ENCODE results near the gene C6orf58.

C6orf58 gene

GRCh38 chr6:127566651-127567050, 10.3 kb upstream of the C6orf58 start:
- Histone ChIP-seq H3K4me3 (ENCODE audit: low read length) (no peak overlapping the region), H3K9ac (ENCODE audit: low read length) (no peak overlapping the region), H3K4me1 (ENCODE audit: control insufficient read depth, low read depth, low read length) (no peaks in the 10 kb centered on the region), H3K9me3 (ENCODE audit: control insufficient read depth, low read depth, low read length) (no peaks in the 10 kb centered on the region), H3K27me3 (ENCODE audit: control insufficient read depth, insufficient read depth, low read length) (no peaks in the 10 kb centered on the region), H3K27ac (ENCODE audit: low read length) (no peak overlapping the region), H3K36me3 (ENCODE audit: control insufficient read depth, low read depth, low read length) (no peaks in the 10 kb centered on the region)

- Histone ChIP-seq H3K4me1 (ENCODE audit: control insufficient read depth, low read depth, low read length) (no peaks in the 10 kb centered on the region), H3K4me3 (ENCODE audit: low read length) (no peak overlapping the region), H3K36me3 (ENCODE audit: control insufficient read depth, low read depth, low read length) (no peaks in the 10 kb centered on the region), H3K9ac (ENCODE audit: low read length) (no peak overlapping the region), H3K9me3 (ENCODE audit: control insufficient read depth, low read depth, low read length) (no peaks in the 10 kb centered on the region), H3K27ac (ENCODE audit: low read length) (no peak overlapping the region), H3K27me3 (ENCODE audit: control insufficient read depth, insufficient read depth, low read length) (no peaks in the 10 kb centered on the region)
These were observed 9.5 kb upstream of the C6orf58 start for GRCh38 chr6:127567476-127567875.

- Histone ChIP-seq H3K27ac (ENCODE audit: low read length) (no peak overlapping the region), H3K9me3 (ENCODE audit: control insufficient read depth, low read depth, low read length) (no peaks in the 10 kb centered on the region), H3K27me3 (ENCODE audit: control insufficient read depth, insufficient read depth, low read length) (no peaks in the 10 kb centered on the region), H3K9ac (ENCODE audit: low read length) (no peak overlapping the region), H3K4me3 (ENCODE audit: low read length) (no peak overlapping the region), H3K36me3 (ENCODE audit: control insufficient read depth, low read depth, low read length) (no peaks in the 10 kb centered on the region), H3K4me1 (ENCODE audit: control insufficient read depth, low read depth, low read length) (no peaks in the 10 kb centered on the region)
These were observed 6.1 kb upstream of the C6orf58 start for GRCh38 chr6:127570739-127571389.

- Histone ChIP-seq H3K4me3 (ENCODE audit: low read length) (no peak overlapping the region), H3K9ac (ENCODE audit: low read length) (no peak overlapping the region), H3K36me3 (ENCODE audit: control insufficient read depth, low read depth, low read length) (no peaks in the 10 kb centered on the region), H3K27ac (ENCODE audit: low read length) (no peak overlapping the region), H3K9me3 (ENCODE audit: control insufficient read depth, low read depth, low read length) (no peaks in the 10 kb centered on the region), H3K4me1 (ENCODE audit: control insufficient read depth, low read depth, low read length) (no peaks in the 10 kb centered on the region), H3K27me3 (ENCODE audit: control insufficient read depth, insufficient read depth, low read length) (no peaks in the 10 kb centered on the region)
These were observed 1.9 kb downstream of the C6orf58 start for GRCh38 chr6:127578900-127579299.

- H3K9ac ChIP-seq (ENCODE audit: low read length), result no peak overlapping the region
- no peak overlapping the region for H3K4me3 ChIP-seq (ENCODE audit: low read length)
- H3K4me1 ChIP-seq (ENCODE audit: control insufficient read depth, low read depth, low read length), result peaks cover 1% of the 10 kb centered on the region
- no peak overlapping the region for H3K27ac ChIP-seq (ENCODE audit: low read length)
- no peaks in the 10 kb centered on the region for H3K36me3 ChIP-seq (ENCODE audit: control insufficient read depth, low read depth, low read length)
- H3K27me3 ChIP-seq (ENCODE audit: control insufficient read depth, insufficient read depth, low read length), result no peaks in the 10 kb centered on the region
- H3K9me3 ChIP-seq (ENCODE audit: control insufficient read depth, low read depth, low read length), result no peaks in the 10 kb centered on the region
These were observed 4.6 kb downstream of the C6orf58 start for GRCh38 chr6:127581576-127581975.

GRCh38 chr6:127582777-127583462, 5.9 kb downstream of the C6orf58 start:
- Histone ChIP-seq H3K4me1 (ENCODE audit: control insufficient read depth, low read depth, low read length) (peaks cover 2% of the 10 kb centered on the region), H3K36me3 (ENCODE audit: control insufficient read depth, low read depth, low read length) (no peaks in the 10 kb centered on the region), H3K9me3 (ENCODE audit: control insufficient read depth, low read depth, low read length) (no peaks in the 10 kb centered on the region), H3K27ac (ENCODE audit: low read length) (no peak overlapping the region), H3K27me3 (ENCODE audit: control insufficient read depth, insufficient read depth, low read length) (no peaks in the 10 kb centered on the region), H3K9ac (ENCODE audit: low read length) (no peak overlapping the region), H3K4me3 (ENCODE audit: low read length) (no peak overlapping the region)

GRCh38 chr6:127585123-127585522, 8.1 kb downstream of the C6orf58 start:
- Histone ChIP-seq H3K4me3 (ENCODE audit: low read length) (no peak overlapping the region), H3K4me1 (ENCODE audit: control insufficient read depth, low read depth, low read length) (peaks cover 2% of the 10 kb centered on the region), H3K9ac (ENCODE audit: low read length) (no peak overlapping the region), H3K9me3 (ENCODE audit: control insufficient read depth, low read depth, low read length) (no peaks in the 10 kb centered on the region), H3K27me3 (ENCODE audit: control insufficient read depth, insufficient read depth, low read length) (no peaks in the 10 kb centered on the region), H3K27ac (ENCODE audit: low read length) (no peak overlapping the region), H3K36me3 (ENCODE audit: control insufficient read depth, low read depth, low read length) (no peaks in the 10 kb centered on the region)

GRCh38 chr6:127586372-127586771, 9.4 kb downstream of the C6orf58 start:
- Histone ChIP-seq H3K4me1 (ENCODE audit: control insufficient read depth, low read depth, low read length) (peaks cover 2% of the 10 kb centered on the region), H3K27me3 (ENCODE audit: control insufficient read depth, insufficient read depth, low read length) (no peaks in the 10 kb centered on the region)

GRCh38 chr6:127587875-127588274, 10.9 kb downstream of the C6orf58 start:
- Histone ChIP-seq H3K27me3 (ENCODE audit: control insufficient read depth, insufficient read depth, low read length) (no peaks in the 10 kb centered on the region), H3K4me1 (ENCODE audit: control insufficient read depth, low read depth, low read length) (peaks cover 2% of the 10 kb centered on the region), H3K4me3 (ENCODE audit: low read length) (no peak overlapping the region), H3K9me3 (ENCODE audit: control insufficient read depth, low read depth, low read length) (no peaks in the 10 kb centered on the region), H3K9ac (ENCODE audit: low read length) (no peak overlapping the region), H3K27ac (ENCODE audit: low read length) (no peak overlapping the region), H3K36me3 (ENCODE audit: control insufficient read depth, low read depth, low read length) (no peaks in the 10 kb centered on the region)

More at GRCh38 chr6:127586372-127586771, 9.4 kb downstream of the C6orf58 start:
- no peak overlapping the region for H3K9ac ChIP-seq (ENCODE audit: low read length)
- no peaks in the 10 kb centered on the region for H3K9me3 ChIP-seq (ENCODE audit: control insufficient read depth, low read depth, low read length)
- H3K27ac ChIP-seq (ENCODE audit: low read length), result no peak overlapping the region
- H3K4me3 ChIP-seq (ENCODE audit: low read length), result no peak overlapping the region
- no peaks in the 10 kb centered on the region for H3K36me3 ChIP-seq (ENCODE audit: control insufficient read depth, low read depth, low read length)

GRCh38 chr6:127589135-127589534, 12.2 kb downstream of the C6orf58 start:
- no peak overlapping the region for H3K4me3 ChIP-seq (ENCODE audit: low read length)
- no peak overlapping the region for H3K27ac ChIP-seq (ENCODE audit: low read length)
- no peaks in the 10 kb centered on the region for H3K36me3 ChIP-seq (ENCODE audit: control insufficient read depth, low read depth, low read length)
- no peaks in the 10 kb centered on the region for H3K27me3 ChIP-seq (ENCODE audit: control insufficient read depth, insufficient read depth, low read length)
- no peak overlapping the region for H3K9ac ChIP-seq (ENCODE audit: low read length)
- H3K4me1 ChIP-seq (ENCODE audit: control insufficient read depth, low read depth, low read length), result peaks cover 2% of the 10 kb centered on the region
- no peaks in the 10 kb centered on the region for H3K9me3 ChIP-seq (ENCODE audit: control insufficient read depth, low read depth, low read length)

- no peaks in the 10 kb centered on the region for H3K9me3 ChIP-seq (ENCODE audit: control insufficient read depth, low read depth, low read length)
- no peaks in the 10 kb centered on the region for H3K27me3 ChIP-seq (ENCODE audit: control insufficient read depth, insufficient read depth, low read length)
These were observed 13.4 kb downstream of the C6orf58 start for GRCh38 chr6:127590344-127590743.

GRCh38 chr6:127592964-127593363, 16.0 kb downstream of the C6orf58 start:
- H3K4me3 ChIP-seq (ENCODE audit: low read length), result no peak overlapping the region
- no peaks in the 10 kb centered on the region for H3K4me1 ChIP-seq (ENCODE audit: control insufficient read depth, low read depth, low read length)
- H3K36me3 ChIP-seq (ENCODE audit: control insufficient read depth, low read depth, low read length), result no peaks in the 10 kb centered on the region
- no peak overlapping the region for H3K9ac ChIP-seq (ENCODE audit: low read length)
- no peak overlapping the region for H3K27ac ChIP-seq (ENCODE audit: low read length)
- no peaks in the 10 kb centered on the region for H3K27me3 ChIP-seq (ENCODE audit: control insufficient read depth, insufficient read depth, low read length)
- no peaks in the 10 kb centered on the region for H3K9me3 ChIP-seq (ENCODE audit: control insufficient read depth, low read depth, low read length)

More at GRCh38 chr6:127590344-127590743, 13.4 kb downstream of the C6orf58 start:
- H3K4me1 ChIP-seq (ENCODE audit: control insufficient read depth, low read depth, low read length), result peaks cover 2% of the 10 kb centered on the region
- no peaks in the 10 kb centered on the region for H3K36me3 ChIP-seq (ENCODE audit: control insufficient read depth, low read depth, low read length)
- H3K9ac ChIP-seq (ENCODE audit: low read length), result no peak overlapping the region
- H3K4me3 ChIP-seq (ENCODE audit: low read length), result no peak overlapping the region
- no peak overlapping the region for H3K27ac ChIP-seq (ENCODE audit: low read length)
